Spleen (tissue), 11 donors: ENCODE data around the gene CCNB1. TPM values are rescaled to one million over a fixed set of nuclear protein-coding genes. Genes with fewer than 3 reads are reported as not detected.
"Not testable (repeated sequence)": the region's sequence is repeated elsewhere in the genome, so short reads cannot be mapped to it uniquely, and the experiment has no call there.

Experiments used
- DNase-seq: peaks from one replicate; pipeline ENCODE4 v3.0.0-alpha.2; 2020
- H3K27ac ChIP-seq, 8 donors: fragments of 200-600 bp; sonication (generic) in 7 of 8; 1 replicate in 4 of 8; 2 replicates in 4 of 8; pipeline versions ENCODE4 v1.5.0 to v1.8.0; 2016 to 2021; ENCODE audit warnings: inconsistent platforms in 4 of 8, mild to moderate bottlenecking in 4 of 8, moderate library complexity in 1 of 8
- H3K27me3 ChIP-seq, 7 donors: fragments of 200-600 bp; sonication (generic) in 6 of 7; replicated peaks in 1 of 7; 1 replicate in 4 of 7; 2 replicates in 3 of 7; pipeline versions ENCODE4 v1.5.0 to v1.8.0; 2016 to 2021; ENCODE audit warnings: inconsistent platforms in 3 of 7, mild to moderate bottlenecking in 1 of 7
- H3K36me3 ChIP-seq, 6 donors: fragments of 200-600 bp; sonication (generic) in 5 of 6; 1 replicate in 4 of 6; 2 replicates in 2 of 6; pipeline versions ENCODE4 v1.5.0 to v1.8.0; 2016 to 2021; ENCODE audit warnings: inconsistent platforms in 2 of 6
- H3K4me1 ChIP-seq, 6 donors: fragments of 200-600 bp; sonication (generic) in 5 of 6; 1 replicate in 3 of 6; 2 replicates in 3 of 6; pipeline versions ENCODE4 v1.5.0 to v1.8.0; 2016 to 2021; ENCODE audit warnings: inconsistent platforms in 3 of 6
- H3K4me3 ChIP-seq, 8 donors: fragments of 200-600 bp; sonication (generic) in 7 of 8; 1 replicate in 4 of 8; 2 replicates in 4 of 8; pipeline versions ENCODE4 v1.5.0 to v1.8.0; 2016 to 2021; ENCODE audit warnings: inconsistent platforms in 4 of 8, mild to moderate bottlenecking in 4 of 8, moderate library complexity in 2 of 8
- H3K9me3 ChIP-seq, 8 donors: fragments of 200-600 bp; sonication (generic) in 7 of 8; 1 replicate in 4 of 8; 2 replicates in 4 of 8; pipeline versions ENCODE4 v1.5.0 to v1.8.0; 2016 to 2021; ENCODE audit warnings: inconsistent platforms in 4 of 8
- CTCF ChIP-seq, 11 experiments: fragments of 200-600 bp in 7 of 11; fragments of 450-650 bp in 4 of 11; sonication (generic) in 4 of 11; IDR thresholded peaks in 8 of 11; conservative IDR thresholded peaks in 3 of 11; 1 replicate in 7 of 11; 2 replicates in 4 of 11; pipeline versions ENCODE4 v1.4.0 to v1.8.0; 2016 to 2021; ENCODE audit warnings: antibody characterized with exemption in 11 of 11, inconsistent platforms in 4 of 11, mild to moderate bottlenecking in 1 of 11
- POLR2A ChIP-seq, 3 donors: fragments of 450-650 bp; IDR thresholded peaks; one replicate each; pipeline ENCODE4 v1.5.1; 2017; ENCODE audit warnings: antibody characterized with exemption in 3 of 3, mild to moderate bottlenecking in 1 of 3
- POLR2AphosphoS5 ChIP-seq, 3 donors: sonication (generic); formaldehyde crosslinking; IDR thresholded peaks; one replicate each; pipeline ENCODE4 v1.5.1; 2017; ENCODE audit warnings: antibody characterized with exemption in 3 of 3
- WGBS, 5 donors: extraction: QIAGEN DNeasy Blood & Tissue Kit in 3 of 5; methylation state at CpG; one replicate each; pipeline versions ENCODE4 v1.1.5 to v1.1.7; 2013 to 2018; 5-methylcytosine and 5-hydroxymethylcytosine counted together
- intact Hi-C: fragments of 100-400 bp; cut with DNase I; formaldehyde crosslinking; loops from one replicate; pipeline ENCODE4 v1.15.0; 2023; ENCODE audit warnings: low total_unique reads
- polyA plus RNA-seq, 3 donors: library from polyadenylated mRNA; stranded (reverse); fragments of 200-250 nt; gene quantifications; one replicate each; pipeline ENCODE4 v1.2.1, GENCODE V29; 2013
- total RNA-seq, 7 donors: library from RNA; depleted of rRNA in 3 of 7; stranded (reverse); fragments of >200 nt in 3 of 7; fragmentation: NEBNext Ultra II Directional in 4 of 7; extraction: Animal tissue kit (Norgen Biotek cat#: 25700) in 4 of 7; gene quantifications; one replicate each; pipeline versions ENCODE4 v1.1.0 to v1.2.1, GENCODE V29; 2016 to 2021
- donor health status: healthy with polysubstance abuse.
- donor health status: DM: no; HTN: no; CAD: no; lungs with moderate emphysema.
- donor health status: DM: no; HTN: no; CAD: no.
- donor health status: Bipolar disorder and iron deficiency.
- donor health status: healthy.
- donor health status: DM: no; HTN: no; CAD: no.
- donor health status: DM: yes; HTN: yes; CAD: no.

The CCNB1 gene
- total and polyA plus RNA-seq, 10 donors, result 3.7 to 22.6 (median 11.2) TPM

- intact Hi-C loops, result loop anchor here (10.0 kb wide), 1 partner anchor 167 kb away; the partner anchor contains the start of gene CCDC125
- TF ChIP-seq CTCF (IDR thresholded peaks at IDR 0.05 in 8 of 11, conservative IDR thresholded peaks at IDR 0.05 in 3 of 11) (no peak), POLR2A (IDR thresholded peaks at IDR 0.05) (no peak), POLR2AphosphoS5 (IDR thresholded peaks at IDR 0.05) (no peak)
- H3K9me3 ChIP-seq, result no peaks in the 10 kb centered on the region
- H3K36me3 ChIP-seq, result peaks cover 0 to 36% (median 4%) of the 10 kb centered on the region in 6 donors
- peak overlapping the region in 7 of 8 donors; percentile 81 to 93 (median 88) for H3K4me3 ChIP-seq
- H3K27ac ChIP-seq, result peak overlapping the region in 2 of 8 donors; percentile 68 to 79
- H3K4me1 ChIP-seq, result peaks cover 6 to 30% (median 24%) of the 10 kb centered on the region in 6 donors
- no peaks in the 10 kb centered on the region for H3K27me3 ChIP-seq
- DNase-seq, result no peak
- 44 to 61% (median 47%) methylated on average over 8 of the region's 8 CpGs for WGBS, 5 donors
Observed at GRCh38 chr5:69167929-69168328, 979 bp downstream of the CCNB1 start.

GRCh38 chr5:69170495-69170894, 3.5 kb downstream of the CCNB1 start:
- Histone ChIP-seq H3K36me3 (peaks cover 0 to 62% (median 18%) of the 10 kb centered on the region in 6 donors), H3K4me3 (no peak overlapping the region), H3K4me1 (peaks cover 6 to 30% (median 24%) of the 10 kb centered on the region in 6 donors), H3K9me3 (no peaks in the 10 kb centered on the region), H3K27ac (no peak overlapping the region), H3K27me3 (no peaks in the 10 kb centered on the region)
- DNase-seq, result no peak
- TF ChIP-seq POLR2AphosphoS5 (IDR thresholded peaks at IDR 0.05) (no peak), POLR2A (IDR thresholded peaks at IDR 0.05) (no peak), CTCF (IDR thresholded peaks at IDR 0.05 in 8 of 11, conservative IDR thresholded peaks at IDR 0.05 in 3 of 11) (no peak)
- intact Hi-C loops, result no loop called here
- whole genome bisulfite sequencing, 5 donors, result 96 to 100% (median 100%) methylated on average over 1 of the region's 1 CpG

- 96 to 100% (median 97%) methylated on average over 3 of the region's 3 CpGs for WGBS, 5 donors
Observed at GRCh38 chr5:69170969-69171368, 4.0 kb downstream of the CCNB1 start.

GRCh38 chr5:69181659-69182293, 14.8 kb downstream of the CCNB1 start:
- DNase-seq, H3K9me3 ChIP-seq, H3K4me1 ChIP-seq, intact Hi-C loops, H3K27me3 ChIP-seq, H3K27ac ChIP-seq, H3K4me3 ChIP-seq, H3K36me3 ChIP-seq: not testable (repeated sequence)
- 92 to 97% (median 92%) methylated on average over 15 of the region's 15 CpGs for WGBS, 5 donors

More at GRCh38 chr5:69170969-69171368, 4.0 kb downstream of the CCNB1 start:
- Histone ChIP-seq H3K4me1 (peaks cover 6 to 28% (median 22%) of the 10 kb centered on the region in 6 donors), H3K27ac (no peak overlapping the region), H3K36me3 (peaks cover 0 to 67% (median 21%) of the 10 kb centered on the region in 6 donors), H3K27me3 (no peaks in the 10 kb centered on the region), H3K4me3 (no peak overlapping the region), H3K9me3 (no peaks in the 10 kb centered on the region)
- intact Hi-C loops, result no loop called here
- no peak for DNase-seq
- TF ChIP-seq POLR2AphosphoS5 (IDR thresholded peaks at IDR 0.05) (no peak), POLR2A (IDR thresholded peaks at IDR 0.05) (no peak), CTCF (IDR thresholded peaks at IDR 0.05 in 8 of 11, conservative IDR thresholded peaks at IDR 0.05 in 3 of 11) (no peak)
